ENCODE data around the gene EIPR1.

EIPR1 gene

GRCh38 chr2:3265981-3266924 lies 111.4 kb downstream of the EIPR1 start:
- DNase-seq, result no peak

- DNase-seq, result no peak
Measured at GRCh38 chr2:3265471-3265870, 112.1 kb downstream of the EIPR1 start.

GRCh38 chr2:3264010-3264744 lies 113.4 kb downstream of the EIPR1 start:
- no peak for DNase-seq

GRCh38 chr2:3263487-3263886 lies 114.1 kb downstream of the EIPR1 start:
- no peak for DNase-seq

- DNase-seq, result no peak
Measured at GRCh38 chr2:3262437-3263388, 114.9 kb downstream of the EIPR1 start.

GRCh38 chr2:3261511-3261910 lies 116.1 kb downstream of the EIPR1 start:
- no peak for DNase-seq

- DNase-seq, result no peak
Measured at GRCh38 chr2:3260959-3261358, 116.7 kb downstream of the EIPR1 start.

- DNase-seq, result no peak
Measured at GRCh38 chr2:3257826-3258225, 119.8 kb downstream of the EIPR1 start.

GRCh38 chr2:3257166-3257565 lies 120.5 kb downstream of the EIPR1 start:
- peak; percentile 93 for DNase-seq

GRCh38 chr2:3256605-3257004 lies 121.0 kb downstream of the EIPR1 start:
- DNase-seq, result no peak

- no peak for DNase-seq
Measured at GRCh38 chr2:3256157-3256556, 121.5 kb downstream of the EIPR1 start.

GRCh38 chr2:3254442-3254941 lies 123.1 kb downstream of the EIPR1 start:
- peak; percentile 17 for DNase-seq

- no peak for DNase-seq
Measured at GRCh38 chr2:3253913-3254441, 123.6 kb downstream of the EIPR1 start.

- DNase-seq, result peak; percentile 63
Measured at GRCh38 chr2:3251946-3252345, 125.7 kb downstream of the EIPR1 start.

GRCh38 chr2:3249476-3249962 lies 128.1 kb downstream of the EIPR1 start:
- no peak for DNase-seq

- DNase-seq, result no peak
Measured at GRCh38 chr2:3248754-3249475, 128.7 kb downstream of the EIPR1 start.

GRCh38 chr2:3246928-3247714 lies 130.5 kb downstream of the EIPR1 start:
- DNase-seq, result no peak

- DNase-seq, result no peak
Measured at GRCh38 chr2:3246406-3246805, 131.2 kb downstream of the EIPR1 start.

GRCh38 chr2:3244486-3244885 lies 133.1 kb downstream of the EIPR1 start:
- no peak for DNase-seq

- DNase-seq, result no peak
Measured at GRCh38 chr2:3243804-3244203, 133.8 kb downstream of the EIPR1 start.
